Nephron (organoid): ENCODE measurements around the gene CDH4.

Experiments used
- H3K27ac Mint-ChIP-seq, 3 experiments: 2 replicates each; pipeline ENCODE4 v1.8.0; 2020; ENCODE audit warnings: mixed read lengths in 3 of 3, mild to moderate bottlenecking in 2 of 3, moderate library complexity in 1 of 3
- H3K27me3 Mint-ChIP-seq: 2 replicates; pipeline ENCODE4 v1.8.0; 2021; ENCODE audit warnings: low read depth, mild to moderate bottlenecking, moderate library complexity, mixed read lengths
- H3K36me3 Mint-ChIP-seq: 2 replicates; pipeline ENCODE4 v1.8.0; 2020; ENCODE audit warnings: low read depth, mixed read lengths
- H3K4me1 Mint-ChIP-seq: 2 replicates; pipeline ENCODE4 v1.8.0; 2020; ENCODE audit warnings: mixed read lengths
- H3K4me3 Mint-ChIP-seq, 3 experiments: 2 replicates each; pipeline ENCODE4 v1.8.0; 2020; ENCODE audit warnings: mild to moderate bottlenecking in 3 of 3, mixed read lengths in 3 of 3, moderate library complexity in 2 of 3
- H3K9me3 Mint-ChIP-seq: 2 replicates; pipeline ENCODE4 v1.8.0; 2020; ENCODE audit warnings: mixed read lengths
- CTCF ChIP-seq, 3 experiments: fragments of 200-600 bp; sonication (generic); IDR thresholded peaks; one replicate each; pipeline ENCODE4 v1.5.0; 2021; ENCODE audit warnings: antibody characterized with exemption in 3 of 3; ENCODE audit not compliant: unreplicated experiment in 3 of 3

CDH4 gene

DNA sequence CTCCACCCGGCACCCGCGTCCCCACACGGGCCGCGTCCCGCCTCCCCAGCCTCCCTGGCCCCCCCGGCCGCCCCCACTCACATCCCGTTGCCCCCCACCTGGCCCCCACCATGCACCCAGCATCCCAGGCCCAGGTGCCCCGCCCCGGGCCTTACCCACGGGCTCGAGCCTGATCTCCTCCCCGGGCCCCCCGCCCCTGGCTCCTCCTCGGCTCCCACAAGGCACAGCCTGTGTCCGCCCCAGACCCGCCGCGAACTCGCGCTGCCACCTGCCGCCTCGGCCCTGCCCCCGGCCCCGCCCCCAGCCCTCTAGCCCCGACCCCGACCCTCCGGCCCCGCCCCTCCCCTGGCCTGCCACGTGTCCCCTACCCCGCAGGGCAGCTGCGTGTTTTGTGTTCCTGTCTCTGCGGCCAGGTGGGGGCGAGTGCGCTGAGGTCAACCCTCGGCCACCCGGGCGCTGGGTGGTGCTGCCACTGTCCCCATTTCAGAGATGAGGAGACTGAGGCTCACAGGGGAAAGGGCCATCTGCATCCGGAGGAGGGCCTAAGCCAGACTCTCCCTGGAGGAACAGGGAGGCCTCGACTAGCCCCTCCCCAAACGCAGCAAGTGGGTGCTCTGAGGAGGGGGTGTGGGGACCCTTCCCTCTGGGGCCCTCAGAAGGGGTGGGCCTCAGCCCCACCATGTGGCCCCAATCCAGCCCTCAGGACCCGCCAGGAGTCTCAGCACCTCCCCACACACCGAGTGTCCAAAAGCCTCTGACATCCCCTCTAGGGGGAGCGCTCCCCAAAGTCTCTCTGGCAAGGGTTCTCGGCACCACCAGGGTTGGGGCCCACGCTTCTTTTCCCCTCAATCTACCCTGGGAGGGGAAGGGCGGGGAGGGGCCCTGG lies 713.8 kb downstream of the CDH4 start:
- Mint-ChIP-seq H3K27me3 (peaks cover 10% of the 10 kb centered on the region), H3K4me3 (no peak overlapping the region), H3K27ac (no peak overlapping the region), H3K9me3 (peaks cover 3% of the 10 kb centered on the region), H3K4me1 (no peaks in the 10 kb centered on the region), H3K36me3 (peaks cover 4% of the 10 kb centered on the region)
- no peak for TF ChIP-seq CTCF (IDR thresholded peaks at IDR 0.05; ENCODE audit: unreplicated experiment in 3 of 3)

GRCh38 chr20:61966492-61967244 lies 714.6 kb downstream of the CDH4 start:
- H3K36me3 Mint-ChIP-seq: peaks cover 4% of the 10 kb centered on the region
- TF ChIP-seq CTCF (IDR thresholded peaks at IDR 0.05; ENCODE audit: unreplicated experiment in 3 of 3): no peak
- H3K4me1 Mint-ChIP-seq: no peaks in the 10 kb centered on the region
- no peak overlapping the region for H3K27ac Mint-ChIP-seq
- no peak overlapping the region for H3K4me3 Mint-ChIP-seq
- H3K9me3 Mint-ChIP-seq: no peaks in the 10 kb centered on the region
- H3K27me3 Mint-ChIP-seq: peaks cover 10% of the 10 kb centered on the region

DNA sequence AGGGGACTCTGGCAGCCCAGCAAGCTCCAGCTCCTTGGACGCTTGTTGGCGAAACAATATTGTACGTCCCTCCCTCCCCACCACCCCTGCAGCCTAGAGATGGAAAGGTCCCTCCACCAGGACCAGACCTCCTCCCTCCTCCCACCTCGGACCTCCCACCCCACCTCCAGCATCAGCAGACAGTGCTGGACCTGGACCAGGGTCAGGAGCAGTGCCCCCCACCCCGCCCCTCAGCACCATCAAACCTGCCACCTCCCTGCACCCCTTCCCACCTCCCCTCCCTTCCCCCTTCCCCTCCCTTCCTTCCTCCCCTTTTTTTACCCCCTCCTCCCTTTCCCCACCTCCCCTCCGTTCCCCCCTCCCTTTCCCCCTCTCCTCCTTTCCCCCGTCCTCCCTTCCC lies 715.2 kb downstream of the CDH4 start:
- Mint-ChIP-seq H3K36me3 (peaks cover 9% of the 10 kb centered on the region), H3K4me3 (no peak overlapping the region), H3K27me3 (peaks cover 5% of the 10 kb centered on the region), H3K27ac (no peak overlapping the region), H3K9me3 (no peaks in the 10 kb centered on the region), H3K4me1 (no peaks in the 10 kb centered on the region)
- TF ChIP-seq CTCF (IDR thresholded peaks at IDR 0.05; ENCODE audit: unreplicated experiment in 3 of 3): no peak

- Mint-ChIP-seq H3K27me3 (peaks cover 4% of the 10 kb centered on the region), H3K36me3 (peaks cover 18% of the 10 kb centered on the region), H3K27ac (no peak overlapping the region), H3K4me1 (no peaks in the 10 kb centered on the region), H3K9me3 (no peaks in the 10 kb centered on the region), H3K4me3 (no peak overlapping the region)
- TF ChIP-seq CTCF (IDR thresholded peaks at IDR 0.05; ENCODE audit: unreplicated experiment in 3 of 3): no peak
These were observed 716.2 kb downstream of the CDH4 start for GRCh38 chr20:61968036-61968810.

DNA sequence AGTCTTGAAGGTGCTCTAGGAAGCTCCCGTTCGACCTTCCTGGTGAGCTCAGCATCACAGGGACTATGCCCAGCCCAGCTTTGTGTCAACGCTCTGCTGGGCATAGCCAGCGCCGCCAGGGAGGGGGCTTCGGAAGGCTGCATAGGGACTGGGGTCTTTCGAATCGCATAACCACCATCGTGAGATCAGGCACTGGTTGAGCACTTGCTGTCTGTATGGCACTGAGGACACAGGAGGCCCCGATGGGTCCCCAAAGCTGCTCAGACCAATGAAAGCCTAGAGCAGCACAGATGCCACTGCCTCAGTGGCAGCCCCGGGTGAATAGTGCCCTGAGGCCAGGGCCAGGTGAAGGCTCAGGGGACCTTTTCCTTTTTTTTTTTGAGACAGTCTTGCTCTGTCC lies 716.9 kb downstream of the CDH4 start:
- H3K4me1 Mint-ChIP-seq: no peaks in the 10 kb centered on the region
- H3K9me3 Mint-ChIP-seq: no peaks in the 10 kb centered on the region
- peaks cover 25% of the 10 kb centered on the region for H3K36me3 Mint-ChIP-seq
- no peak for TF ChIP-seq CTCF (IDR thresholded peaks at IDR 0.05; ENCODE audit: unreplicated experiment in 3 of 3)
- H3K27me3 Mint-ChIP-seq: peaks cover 4% of the 10 kb centered on the region
- H3K27ac Mint-ChIP-seq: no peak overlapping the region
- H3K4me3 Mint-ChIP-seq: no peak overlapping the region
